B cell (primary cell): ENCODE results near the gene TAF1C. TPM values are rescaled to one million over a fixed set of nuclear protein-coding genes. Genes with fewer than 3 reads are reported as not detected.

Experiments used
- ATAC-seq: fragments of 200-7000 bp; cut with Tn5 transposase; one replicate; pipeline ENCODE4 v1.10.0; 2021; ENCODE audit warnings: low read depth, mild to moderate bottlenecking, moderate number of reproducible peaks, moderate library complexity
- CTCF ChIA-PET: fragments of 350-600 bp; sonication (Branson Sonifier 250); formaldehyde crosslinking; loops from one replicate; lab custom pipeline; 2021; ENCODE audit warnings: antibody characterized with exemption, inconsistent platforms; lab: Charles Lee
- POLR2A ChIA-PET: fragments of 350-600 bp; sonication (Branson Sonifier 250); formaldehyde crosslinking; loops from one replicate; lab custom pipeline; 2021; ENCODE audit warnings: antibody characterized with exemption; lab: Charles Lee
- DNase-seq: peaks from one replicate; pipeline ENCODE4 v3.0.0; 2013
- H2AFZ ChIP-seq: 2 replicates; pipeline ENCODE4 v1.6.1; 2012; ENCODE audit warnings: mild to moderate bottlenecking, low read depth, low read length; ENCODE audit not compliant: insufficient read depth, poor library complexity, severe bottlenecking
- H3K27ac ChIP-seq, 2 donors: 1 replicate in 1 of 2; 2 replicates in 1 of 2; pipeline ENCODE4 v1.5.1; 2012 to 2013; ENCODE audit warnings: low read length in 2 of 2, mild to moderate bottlenecking in 2 of 2, moderate library complexity in 1 of 2
- H3K27me3 ChIP-seq, 4 experiments: fragments of 200-600 bp in 1 of 4; sonication (generic) in 1 of 4; replicated peaks in 1 of 4; 1 replicate in 2 of 4; 2 replicates in 2 of 4; pipeline versions ENCODE4 v1.6.1 to v1.7.0; 2013 to 2016; ENCODE audit warnings: low read length in 3 of 4, mild to moderate bottlenecking in 2 of 4, mixed read lengths in 1 of 4, moderate library complexity in 1 of 4; ENCODE audit not compliant: insufficient read depth in 4 of 4, control insufficient read depth in 3 of 4; ENCODE audit errors: control extremely low read depth in 1 of 4
- H3K36me3 ChIP-seq, 2 experiments: replicated peaks in 1 of 2; 1 replicate in 1 of 2; 2 replicates in 1 of 2; pipeline versions ENCODE4 v1.6.1 to v1.7.1; 2013; ENCODE audit warnings: low read length in 1 of 2; ENCODE audit not compliant: insufficient read depth in 2 of 2, control insufficient read depth in 1 of 2; ENCODE audit errors: control extremely low read depth in 1 of 2, extremely low read depth in 1 of 2
- H3K4me1 ChIP-seq, 2 donors: fragments of 200-600 bp in 1 of 2; sonication (generic) in 1 of 2; 1 replicate in 1 of 2; 2 replicates in 1 of 2; pipeline versions ENCODE4 v1.5.1 to v1.6.1; 2013 to 2017; ENCODE audit warnings: low read length in 2 of 2; ENCODE audit not compliant: control insufficient read depth in 2 of 2, insufficient read depth in 2 of 2
- H3K4me2 ChIP-seq: replicated peaks from 2 replicates; pipeline ENCODE3; 2012; ENCODE audit warnings: mild to moderate bottlenecking, low read depth, low read length; ENCODE audit not compliant: poor library complexity, severe bottlenecking
- H3K4me3 ChIP-seq, 5 experiments: fragments of 200-600 bp in 1 of 5; sonication (generic) in 1 of 5; 1 replicate in 3 of 5; 2 replicates in 2 of 5; pipeline versions ENCODE4 v1.5.1 to v1.7.0; 2011 to 2016; ENCODE audit warnings: low read length in 4 of 5, mild to moderate bottlenecking in 4 of 5, low read depth in 2 of 5, control low read depth in 1 of 5, moderate library complexity in 1 of 5; ENCODE audit not compliant: insufficient read depth in 1 of 5; ENCODE audit errors: control extremely low read depth in 1 of 5, extremely low read depth in 1 of 5
- H3K79me2 ChIP-seq: fragments of 200-600 bp; sonication (generic); one replicate; pipeline ENCODE4 v1.6.0; 2016; ENCODE audit warnings: low read length; ENCODE audit not compliant: control insufficient read depth, insufficient read depth
- H3K9ac ChIP-seq: fragments of 200-600 bp; sonication (generic); 2 replicates; pipeline ENCODE4 v1.6.1; 2017; ENCODE audit warnings: mild to moderate bottlenecking, low read length, moderate library complexity
- H3K9me3 ChIP-seq, 3 donors: one replicate each; pipeline versions ENCODE4 v1.6.1 to v1.7.1; 2013; ENCODE audit warnings: low read length in 2 of 3; ENCODE audit not compliant: control insufficient read depth in 2 of 3, insufficient read depth in 1 of 3; ENCODE audit errors: control extremely low read depth in 1 of 3
- H4K20me1 ChIP-seq: 2 replicates; pipeline ENCODE4 v1.6.0; 2012; ENCODE audit warnings: mild to moderate bottlenecking, low read length; ENCODE audit not compliant: insufficient read depth, control insufficient read depth, poor library complexity, severe bottlenecking
- H3K27ac Mint-ChIP-seq: one replicate; pipeline ENCODE4 v1.8.0; 2021; ENCODE audit warnings: mixed read lengths
- H3K27me3 Mint-ChIP-seq: one replicate; pipeline ENCODE4 v1.8.0; 2021; ENCODE audit warnings: mixed read lengths
- H3K4me1 Mint-ChIP-seq: one replicate; pipeline ENCODE4 v1.8.0; 2021; ENCODE audit warnings: mixed read lengths
- H3K4me3 Mint-ChIP-seq: one replicate; pipeline ENCODE4 v1.8.0; 2021; ENCODE audit warnings: mixed read lengths
- H3K9me3 Mint-ChIP-seq: one replicate; pipeline ENCODE4 v1.8.0; 2022; ENCODE audit warnings: mixed read lengths; ENCODE audit not compliant: insufficient read depth
- EZH2 ChIP-seq: IDR thresholded peaks from 2 replicates; pipeline ENCODE4 v1.6.1; 2012; ENCODE audit warnings: borderline replicate concordance, low read depth, mild to moderate bottlenecking, moderate library complexity, low read length; ENCODE audit not compliant: insufficient read depth, poor library complexity, severe bottlenecking
- WGBS: methylation state at CpG from one replicate; pipeline ENCODE4 v1.1.5; 2013; ENCODE audit warnings: missing lambda C conversion rate; ENCODE audit not compliant: insufficient coverage; 5-methylcytosine and 5-hydroxymethylcytosine counted together
- intact Hi-C: fragments of 100-400 bp; cut with micrococcal nuclease; formaldehyde crosslinking; loops from one replicate; pipeline ENCODE4 v1.10.0; 2022
- polyA plus RNA-seq: library from polyadenylated mRNA; depleted of rRNA; stranded (reverse); fragments of >200 nt; gene quantifications from 2 replicates; pipeline ENCODE4 v1.2.3, GENCODE V29; 2012
- total RNA-seq, 2 donors: library from RNA; stranded (reverse); fragments of 120-200 nt in 1 of 2; gene quantifications; 1 replicate in 1 of 2; 2 replicates in 1 of 2; pipeline versions ENCODE4 v1.2.3 to v1.2.4, GENCODE V29; 2013 to 2022
- TF ChIP-seq, protein P1 (sequence below): fragments of 200-600 bp; IDR thresholded peaks from one replicate; pipeline ENCODE4 v1.8.0; 2022; ENCODE audit warnings: antibody characterized with exemption, mild to moderate bottlenecking

TAF1C gene
- total and polyA plus RNA-seq, 2 donors (not counting 1 experiment from before 2014, with no cell fraction given) = 115 to 125 TPM

GRCh38 chr16:84227548-84227947, 40.7 kb upstream of the TAF1C start:
- no peaks in the 10 kb centered on the region for H3K9me3 Mint-ChIP-seq
- no peak overlapping the region for H3K4me3 ChIP-seq
- no peaks in the 10 kb centered on the region for H3K36me3 ChIP-seq
- no peaks in the 10 kb centered on the region for H3K4me1 ChIP-seq
- H3K9me3 ChIP-seq = no peaks in the 10 kb centered on the region
- H4K20me1 ChIP-seq = no peaks in the 10 kb centered on the region
- no peak overlapping the region for H2AFZ ChIP-seq
- H3K27ac Mint-ChIP-seq = no peak overlapping the region
- no peak overlapping the region for H3K27ac ChIP-seq
- no peak overlapping the region for H3K4me2 ChIP-seq
- ChIA-PET CTCF (no interaction called here), POLR2A (no interaction called here)
- H3K9ac ChIP-seq = no peak overlapping the region
- ATAC-seq (no peak), DNase-seq (no peak)
- intact Hi-C loops = no loop called here
- H3K27me3 Mint-ChIP-seq = peaks cover 28% of the 10 kb centered on the region
- no peaks in the 10 kb centered on the region for H3K79me2 ChIP-seq
- WGBS = 91% methylated on average over 5 of the region's 6 CpGs
- H3K4me3 Mint-ChIP-seq = no peak overlapping the region
- H3K27me3 ChIP-seq = peaks cover 0 to 6% (median 0%) of the 10 kb centered on the region in 4 experiments
- no peaks in the 10 kb centered on the region for H3K4me1 Mint-ChIP-seq
- TF ChIP-seq, protein P1, sequence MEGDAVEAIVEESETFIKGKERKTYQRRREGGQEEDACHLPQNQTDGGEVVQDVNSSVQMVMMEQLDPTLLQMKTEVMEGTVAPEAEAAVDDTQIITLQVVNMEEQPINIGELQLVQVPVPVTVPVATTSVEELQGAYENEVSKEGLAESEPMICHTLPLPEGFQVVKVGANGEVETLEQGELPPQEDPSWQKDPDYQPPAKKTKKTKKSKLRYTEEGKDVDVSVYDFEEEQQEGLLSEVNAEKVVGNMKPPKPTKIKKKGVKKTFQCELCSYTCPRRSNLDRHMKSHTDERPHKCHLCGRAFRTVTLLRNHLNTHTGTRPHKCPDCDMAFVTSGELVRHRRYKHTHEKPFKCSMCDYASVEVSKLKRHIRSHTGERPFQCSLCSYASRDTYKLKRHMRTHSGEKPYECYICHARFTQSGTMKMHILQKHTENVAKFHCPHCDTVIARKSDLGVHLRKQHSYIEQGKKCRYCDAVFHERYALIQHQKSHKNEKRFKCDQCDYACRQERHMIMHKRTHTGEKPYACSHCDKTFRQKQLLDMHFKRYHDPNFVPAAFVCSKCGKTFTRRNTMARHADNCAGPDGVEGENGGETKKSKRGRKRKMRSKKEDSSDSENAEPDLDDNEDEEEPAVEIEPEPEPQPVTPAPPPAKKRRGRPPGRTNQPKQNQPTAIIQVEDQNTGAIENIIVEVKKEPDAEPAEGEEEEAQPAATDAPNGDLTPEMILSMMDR = no peak
- TF ChIP-seq EZH2 = no peak

- no peak for ATAC-seq
- Mint-ChIP-seq H3K27ac (no peak overlapping the region), H3K4me1 (no peaks in the 10 kb centered on the region), H3K4me3 (no peak overlapping the region), H3K9me3 (no peaks in the 10 kb centered on the region), H3K27me3 (peaks cover 24% of the 10 kb centered on the region)
- 87% methylated on average over 7 of the region's 8 CpGs for WGBS
- no peak overlapping the region for H2AFZ ChIP-seq
- H3K9me3 ChIP-seq = no peaks in the 10 kb centered on the region
- no peak overlapping the region for H3K9ac ChIP-seq
- no peak overlapping the region for H3K4me3 ChIP-seq
- ChIA-PET CTCF (no interaction called here), POLR2A (no interaction called here)
- DNase-seq = no peak
- H4K20me1 ChIP-seq = no peaks in the 10 kb centered on the region
- no peak for TF ChIP-seq EZH2
- TF ChIP-seq, protein P1 = no peak
- H3K79me2 ChIP-seq = no peaks in the 10 kb centered on the region
- H3K36me3 ChIP-seq = no peaks in the 10 kb centered on the region
- H3K4me2 ChIP-seq = no peak overlapping the region
- no peaks in the 10 kb centered on the region for H3K4me1 ChIP-seq
- intact Hi-C loops = no loop called here
- H3K27ac ChIP-seq = no peak overlapping the region
- peaks cover 0 to 6% (median 0%) of the 10 kb centered on the region in 4 experiments for H3K27me3 ChIP-seq
These were observed 39.2 kb upstream of the TAF1C start for GRCh38 chr16:84226026-84226425.
